ENCODE measurements around the gene COLQ. TPM values are rescaled to one million over a fixed set of nuclear protein-coding genes. Genes with fewer than 3 reads are reported as not detected.

The COLQ gene
- total RNA-seq, 1 donor from 2014 or later: 2.1 TPM

- no peaks in the 10 kb centered on the region for H3K36me3 Mint-ChIP-seq (ENCODE audit: low read depth, unreplicated experiment)
- H3K27me3 Mint-ChIP-seq (ENCODE audit: unreplicated experiment): no peaks in the 10 kb centered on the region
- H3K4me1 Mint-ChIP-seq (ENCODE audit: unreplicated experiment): peaks cover 5% of the 10 kb centered on the region
- TF ChIP-seq, protein P1, sequence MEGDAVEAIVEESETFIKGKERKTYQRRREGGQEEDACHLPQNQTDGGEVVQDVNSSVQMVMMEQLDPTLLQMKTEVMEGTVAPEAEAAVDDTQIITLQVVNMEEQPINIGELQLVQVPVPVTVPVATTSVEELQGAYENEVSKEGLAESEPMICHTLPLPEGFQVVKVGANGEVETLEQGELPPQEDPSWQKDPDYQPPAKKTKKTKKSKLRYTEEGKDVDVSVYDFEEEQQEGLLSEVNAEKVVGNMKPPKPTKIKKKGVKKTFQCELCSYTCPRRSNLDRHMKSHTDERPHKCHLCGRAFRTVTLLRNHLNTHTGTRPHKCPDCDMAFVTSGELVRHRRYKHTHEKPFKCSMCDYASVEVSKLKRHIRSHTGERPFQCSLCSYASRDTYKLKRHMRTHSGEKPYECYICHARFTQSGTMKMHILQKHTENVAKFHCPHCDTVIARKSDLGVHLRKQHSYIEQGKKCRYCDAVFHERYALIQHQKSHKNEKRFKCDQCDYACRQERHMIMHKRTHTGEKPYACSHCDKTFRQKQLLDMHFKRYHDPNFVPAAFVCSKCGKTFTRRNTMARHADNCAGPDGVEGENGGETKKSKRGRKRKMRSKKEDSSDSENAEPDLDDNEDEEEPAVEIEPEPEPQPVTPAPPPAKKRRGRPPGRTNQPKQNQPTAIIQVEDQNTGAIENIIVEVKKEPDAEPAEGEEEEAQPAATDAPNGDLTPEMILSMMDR (IDR thresholded peaks at IDR 0.05; ENCODE audit: unreplicated experiment): no peak
- no peak overlapping the region for H3K4me3 Mint-ChIP-seq (ENCODE audit: unreplicated experiment)
- no peak overlapping the region for H3K27ac Mint-ChIP-seq (ENCODE audit: unreplicated experiment)
- H3K9me3 Mint-ChIP-seq (ENCODE audit: unreplicated experiment): no peaks in the 10 kb centered on the region
- no peak for DNase-seq (ENCODE audit: low spot score)
Measured at GRCh38 chr3:15470261-15470660, 51.2 kb downstream of the COLQ start.

GRCh38 chr3:15467227-15468181 is 54.0 kb downstream of the COLQ start:
- DNase-seq (ENCODE audit: low spot score): no peak
- TF ChIP-seq, protein P1 (IDR thresholded peaks at IDR 0.05; ENCODE audit: unreplicated experiment): no peak
- no peaks in the 10 kb centered on the region for H3K36me3 Mint-ChIP-seq (ENCODE audit: low read depth, unreplicated experiment)
- no peak overlapping the region for H3K27ac Mint-ChIP-seq (ENCODE audit: unreplicated experiment)
- peaks cover 5% of the 10 kb centered on the region for H3K4me1 Mint-ChIP-seq (ENCODE audit: unreplicated experiment)
- H3K9me3 Mint-ChIP-seq (ENCODE audit: unreplicated experiment): no peaks in the 10 kb centered on the region
- H3K27me3 Mint-ChIP-seq (ENCODE audit: unreplicated experiment): no peaks in the 10 kb centered on the region
- no peak overlapping the region for H3K4me3 Mint-ChIP-seq (ENCODE audit: unreplicated experiment)

DNA sequence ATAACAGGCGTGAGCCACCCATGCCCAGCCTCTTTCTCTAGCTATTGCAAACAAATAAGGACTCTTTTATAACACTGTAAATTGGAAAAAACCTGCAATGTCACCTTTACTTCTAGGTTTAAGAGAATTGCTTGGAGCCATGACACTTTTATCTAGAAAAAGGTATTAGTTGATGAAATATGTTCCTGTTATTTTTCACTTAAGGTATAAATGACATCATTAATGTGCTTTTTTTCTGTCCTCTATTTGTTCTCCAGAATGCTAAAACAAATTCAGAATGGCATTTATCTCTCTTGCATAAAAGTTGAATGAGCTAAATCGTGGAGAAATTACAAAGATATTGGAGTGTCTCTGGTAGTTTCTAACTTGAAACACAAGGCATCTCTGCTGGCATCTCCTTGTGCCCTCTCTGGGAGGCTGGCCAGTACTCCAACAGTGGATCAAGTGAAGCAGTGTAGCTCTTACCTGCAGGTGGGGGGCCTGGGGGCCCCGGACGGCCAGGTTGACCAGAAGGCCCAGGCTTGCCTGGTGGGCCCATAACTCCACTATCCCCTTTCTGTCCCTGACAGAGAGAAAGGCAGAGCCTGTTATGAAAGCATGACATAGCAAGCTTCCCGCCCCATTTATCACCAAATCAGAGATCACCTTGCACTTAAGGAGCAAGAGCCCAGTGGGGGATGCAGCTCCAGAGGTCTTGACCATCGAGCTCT is 55.5 kb downstream of the COLQ start:
- Mint-ChIP-seq H3K4me1 (ENCODE audit: unreplicated experiment) (peaks cover 8% of the 10 kb centered on the region), H3K36me3 (ENCODE audit: low read depth, unreplicated experiment) (no peaks in the 10 kb centered on the region), H3K4me3 (ENCODE audit: unreplicated experiment) (no peak overlapping the region), H3K27me3 (ENCODE audit: unreplicated experiment) (no peaks in the 10 kb centered on the region), H3K9me3 (ENCODE audit: unreplicated experiment) (no peaks in the 10 kb centered on the region), H3K27ac (ENCODE audit: unreplicated experiment) (no peak overlapping the region)
- no peak for DNase-seq (ENCODE audit: low spot score)
- TF ChIP-seq, protein P1 (IDR thresholded peaks at IDR 0.05; ENCODE audit: unreplicated experiment): no peak

- Mint-ChIP-seq H3K4me3 (ENCODE audit: unreplicated experiment) (peak overlapping the region; percentile 9), H3K27ac (ENCODE audit: unreplicated experiment) (no peak overlapping the region), H3K4me1 (ENCODE audit: unreplicated experiment) (peaks cover 3% of the 10 kb centered on the region), H3K9me3 (ENCODE audit: unreplicated experiment) (no peaks in the 10 kb centered on the region), H3K27me3 (ENCODE audit: unreplicated experiment) (no peaks in the 10 kb centered on the region), H3K36me3 (ENCODE audit: low read depth, unreplicated experiment) (peaks cover 3% of the 10 kb centered on the region)
- TF ChIP-seq, protein P1 (IDR thresholded peaks at IDR 0.05; ENCODE audit: unreplicated experiment): no peak
- no peak for DNase-seq (ENCODE audit: low spot score)
Measured at GRCh38 chr3:15462451-15462850, 59.1 kb downstream of the COLQ start.

All from endothelial cell (in vitro differentiated cells).